Subcutaneous abdominal adipose tissue (tissue), 5 donors: ENCODE results near the gene PLXNA4.

Experiments used
- H3K27ac ChIP-seq: one replicate; pipeline ENCODE4 v1.7.0; 2013; ENCODE audit warnings: low read depth, mild to moderate bottlenecking, inconsistent platforms, low read length, moderate library complexity
- H3K27me3 ChIP-seq, 5 donors: one replicate each; pipeline ENCODE4 v1.7.0; 2013; ENCODE audit warnings: low read length in 5 of 5, inconsistent platforms in 1 of 5; ENCODE audit not compliant: control insufficient read depth in 5 of 5, insufficient read depth in 4 of 5
- H3K36me3 ChIP-seq, 5 donors: one replicate each; pipeline ENCODE4 v1.7.0; 2013; ENCODE audit warnings: low read length in 5 of 5; ENCODE audit not compliant: control insufficient read depth in 5 of 5, insufficient read depth in 5 of 5
- H3K4me1 ChIP-seq, 5 donors: one replicate each; pipeline ENCODE4 v1.7.0; 2013; ENCODE audit warnings: low read length in 5 of 5, mild to moderate bottlenecking in 3 of 5, moderate library complexity in 1 of 5; ENCODE audit not compliant: control insufficient read depth in 5 of 5, insufficient read depth in 5 of 5
- H3K4me3 ChIP-seq, 5 donors: one replicate each; pipeline ENCODE4 v1.7.0; 2013; ENCODE audit warnings: low read length in 5 of 5, low read depth in 1 of 5
- H3K9ac ChIP-seq, 5 donors: one replicate each; pipeline ENCODE4 v1.7.0; 2013; ENCODE audit warnings: low read length in 5 of 5, mild to moderate bottlenecking in 4 of 5, moderate library complexity in 3 of 5
- H3K9me3 ChIP-seq, 5 donors: one replicate each; pipeline ENCODE4 v1.7.0; 2013; ENCODE audit warnings: low read length in 5 of 5; ENCODE audit not compliant: control insufficient read depth in 5 of 5
- donor health status: healthy.
- donor health status: healthy.
- donor health status: healthy.
- donor health status: healthy.
- donor health status: healthy.

Gene PLXNA4

GRCh38 chr7:132514430-132514829 lies 61.8 kb downstream of the PLXNA4 start:
- Histone ChIP-seq H3K4me3 (no peak overlapping the region), H3K27ac (no peak overlapping the region), H3K9ac (no peak overlapping the region), H3K9me3 (no peaks in the 10 kb centered on the region), H3K27me3 (no peaks in the 10 kb centered on the region), H3K36me3 (no peaks in the 10 kb centered on the region), H3K4me1 (peaks cover 0 to 20% (median 15%) of the 10 kb centered on the region in 5 donors)

GRCh38 chr7:132511921-132512320 lies 64.3 kb downstream of the PLXNA4 start:
- Histone ChIP-seq H3K27me3 (no peaks in the 10 kb centered on the region), H3K4me1 (peaks cover 0 to 9% (median 3%) of the 10 kb centered on the region in 5 donors), H3K4me3 (no peak overlapping the region), H3K36me3 (peaks cover under 1 to 17% (median 13%) of the 10 kb centered on the region in 5 donors), H3K9me3 (no peaks in the 10 kb centered on the region), H3K9ac (no peak overlapping the region), H3K27ac (no peak overlapping the region)

- H3K36me3 ChIP-seq = peaks cover 2 to 20% (median 15%) of the 10 kb centered on the region in 5 donors
- no peaks in the 10 kb centered on the region for H3K27me3 ChIP-seq
- no peak overlapping the region for H3K9ac ChIP-seq
- no peak overlapping the region for H3K27ac ChIP-seq
- H3K4me1 ChIP-seq = peaks cover 0 to 9% (median 2%) of the 10 kb centered on the region in 5 donors
- no peak overlapping the region for H3K4me3 ChIP-seq
- no peaks in the 10 kb centered on the region for H3K9me3 ChIP-seq
Measured at GRCh38 chr7:132511387-132511786, 64.9 kb downstream of the PLXNA4 start.

- H3K4me3 ChIP-seq = no peak overlapping the region
- no peak overlapping the region for H3K9ac ChIP-seq
- H3K27ac ChIP-seq = no peak overlapping the region
- no peaks in the 10 kb centered on the region for H3K27me3 ChIP-seq
- no peaks in the 10 kb centered on the region for H3K9me3 ChIP-seq
- peaks cover 0 to 5% (median 0%) of the 10 kb centered on the region in 5 donors for H3K4me1 ChIP-seq
- H3K36me3 ChIP-seq = peaks cover 2 to 20% (median 15%) of the 10 kb centered on the region in 5 donors
Measured at GRCh38 chr7:132509643-132510042, 66.6 kb downstream of the PLXNA4 start.

GRCh38 chr7:132508724-132509353 lies 67.4 kb downstream of the PLXNA4 start:
- H3K4me1 ChIP-seq = peaks cover 0 to 5% (median 0%) of the 10 kb centered on the region in 5 donors
- no peak overlapping the region for H3K4me3 ChIP-seq
- peaks cover 2 to 24% (median 15%) of the 10 kb centered on the region in 5 donors for H3K36me3 ChIP-seq
- H3K27ac ChIP-seq = no peak overlapping the region
- H3K27me3 ChIP-seq = no peaks in the 10 kb centered on the region
- H3K9ac ChIP-seq = no peak overlapping the region
- no peaks in the 10 kb centered on the region for H3K9me3 ChIP-seq

GRCh38 chr7:132504852-132505251 lies 71.4 kb downstream of the PLXNA4 start:
- no peaks in the 10 kb centered on the region for H3K9me3 ChIP-seq
- no peak overlapping the region for H3K9ac ChIP-seq
- peaks cover 0 to 23% (median 18%) of the 10 kb centered on the region in 5 donors for H3K4me1 ChIP-seq
- no peak overlapping the region for H3K27ac ChIP-seq
- H3K27me3 ChIP-seq = no peaks in the 10 kb centered on the region
- peaks cover 2 to 25% (median 20%) of the 10 kb centered on the region in 5 donors for H3K36me3 ChIP-seq
- no peak overlapping the region for H3K4me3 ChIP-seq

GRCh38 chr7:132504071-132504470 lies 72.2 kb downstream of the PLXNA4 start:
- H3K36me3 ChIP-seq = peaks cover 2 to 25% (median 20%) of the 10 kb centered on the region in 5 donors
- peaks cover 0 to 28% (median 25%) of the 10 kb centered on the region in 5 donors for H3K4me1 ChIP-seq
- no peak overlapping the region for H3K27ac ChIP-seq

GRCh38 chr7:132503415-132503814 lies 72.9 kb downstream of the PLXNA4 start:
- Histone ChIP-seq H3K27ac (no peak overlapping the region), H3K36me3 (peaks cover 2 to 23% (median 17%) of the 10 kb centered on the region in 5 donors), H3K9me3 (no peaks in the 10 kb centered on the region), H3K9ac (no peak overlapping the region), H3K4me3 (no peak overlapping the region), H3K27me3 (no peaks in the 10 kb centered on the region), H3K4me1 (peaks cover 0 to 35% (median 31%) of the 10 kb centered on the region in 5 donors)

More at GRCh38 chr7:132504071-132504470, 72.2 kb downstream of the PLXNA4 start:
- no peaks in the 10 kb centered on the region for H3K27me3 ChIP-seq
- H3K9me3 ChIP-seq = no peaks in the 10 kb centered on the region
- no peak overlapping the region for H3K9ac ChIP-seq
- no peak overlapping the region for H3K4me3 ChIP-seq

- Histone ChIP-seq H3K4me1 (peaks cover 0 to 48% (median 33%) of the 10 kb centered on the region in 5 donors), H3K27me3 (no peaks in the 10 kb centered on the region), H3K9ac (no peak overlapping the region), H3K27ac (no peak overlapping the region), H3K4me3 (no peak overlapping the region), H3K9me3 (no peaks in the 10 kb centered on the region), H3K36me3 (peaks cover 2 to 10% (median 3%) of the 10 kb centered on the region in 5 donors)
Measured at GRCh38 chr7:132501956-132502355, 74.3 kb downstream of the PLXNA4 start.

- Histone ChIP-seq H3K4me1 (peaks cover 0 to 55% (median 33%) of the 10 kb centered on the region in 5 donors), H3K27me3 (no peaks in the 10 kb centered on the region), H3K9ac (no peak overlapping the region), H3K9me3 (no peaks in the 10 kb centered on the region), H3K27ac (peak overlapping the region; percentile 38), H3K36me3 (peaks cover 0 to 9% (median 0%) of the 10 kb centered on the region in 5 donors), H3K4me3 (no peak overlapping the region)
Measured at GRCh38 chr7:132500727-132501440, 75.4 kb downstream of the PLXNA4 start.
